Ovary (tissue), 3 donors: ENCODE measurements around the gene CELF2.

Experiments
- CTCF ChIP-seq, 3 donors: fragments of 450-650 bp in 2 of 3; fragments of 200-600 bp in 1 of 3; IDR thresholded peaks; one replicate each; pipeline versions ENCODE4 v1.5.1 to v1.8.0; 2016 to 2022; ENCODE audit warnings: antibody characterized with exemption in 3 of 3, mild to moderate bottlenecking in 1 of 3
- EP300 ChIP-seq: sonication (generic); formaldehyde crosslinking; IDR thresholded peaks from one replicate; pipeline ENCODE4 v1.6.1; 2017; ENCODE audit warnings: antibody characterized with exemption
- POLR2A ChIP-seq: fragments of 450-650 bp; IDR thresholded peaks from one replicate; pipeline ENCODE4 v1.6.1; 2017; ENCODE audit warnings: antibody characterized with exemption, mild to moderate bottlenecking, moderate library complexity
- donor health status: DM: no; HTN: no; CAD: no.

- no peak for TF ChIP-seq POLR2A
- no peak for TF ChIP-seq CTCF (IDR thresholded peaks at IDR 0.05)
- no peak for TF ChIP-seq EP300
These were observed 26.5 kb upstream of the CELF2 start for GRCh38 chr10:10991144-10991543.
